GM18511 (cell line): ENCODE data around the gene SH3PXD2B.
"Not testable (repeated sequence)": the region's sequence is repeated elsewhere in the genome, so short reads cannot be mapped to it uniquely, and the experiment has no call there.

Experiments
- ATAC-seq: cut with Tn5 transposase; IDR thresholded peaks from one replicate; pipeline ENCODE4 v1.9.1; 2021; ENCODE audit warnings: mild to moderate bottlenecking, moderate library complexity; ENCODE audit not compliant: unreplicated experiment

The SH3PXD2B gene

DNA sequence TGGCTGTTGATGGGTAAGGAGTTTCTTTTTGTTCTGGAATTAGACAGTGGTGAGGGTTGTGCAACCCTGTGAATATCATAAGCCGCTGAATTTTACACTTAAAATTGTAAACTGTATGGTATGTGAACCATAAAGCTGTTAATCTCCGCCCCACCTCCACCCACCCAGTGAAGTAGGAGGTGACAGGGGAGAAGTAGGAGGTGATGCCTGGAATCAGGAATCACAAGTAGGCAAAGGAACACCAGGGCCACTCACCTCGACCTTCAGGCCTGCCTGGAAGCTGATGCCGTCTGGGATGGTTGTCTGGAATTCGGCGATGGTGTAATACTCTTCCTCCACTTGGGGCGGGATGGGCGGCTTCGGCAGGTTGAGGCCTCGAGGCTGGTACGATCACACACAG, 108.4 kb downstream of the SH3PXD2B start:
- no peak for ATAC-seq

DNA sequence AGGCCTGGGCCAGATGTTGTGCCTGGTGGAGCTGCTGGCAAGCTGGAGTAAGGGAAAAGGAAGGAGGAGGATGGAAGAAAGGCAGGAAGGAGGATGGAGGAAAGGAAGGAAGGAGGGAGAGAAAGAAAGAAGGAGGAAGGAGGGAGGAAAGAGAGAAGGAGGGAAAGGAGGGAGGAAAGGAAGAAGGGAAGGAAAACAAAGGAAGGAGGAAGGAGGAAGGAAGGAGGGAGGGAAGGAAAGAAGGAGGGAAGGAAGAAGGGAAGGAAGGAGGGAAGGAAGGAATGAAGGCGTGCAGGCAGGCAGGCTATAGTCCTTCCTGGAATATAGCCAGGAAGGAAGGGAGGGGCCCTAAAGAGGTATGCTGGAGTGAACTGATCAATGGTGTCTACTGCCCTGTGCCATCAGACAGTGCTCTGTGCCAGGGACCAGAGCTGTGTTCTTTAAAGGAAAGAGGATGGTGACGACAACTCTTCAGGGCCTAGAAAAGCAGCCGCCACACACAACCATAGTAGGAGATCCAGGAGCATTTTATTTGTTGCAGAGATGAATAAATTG, 109.4 kb downstream of the SH3PXD2B start:
- no peak for ATAC-seq

DNA sequence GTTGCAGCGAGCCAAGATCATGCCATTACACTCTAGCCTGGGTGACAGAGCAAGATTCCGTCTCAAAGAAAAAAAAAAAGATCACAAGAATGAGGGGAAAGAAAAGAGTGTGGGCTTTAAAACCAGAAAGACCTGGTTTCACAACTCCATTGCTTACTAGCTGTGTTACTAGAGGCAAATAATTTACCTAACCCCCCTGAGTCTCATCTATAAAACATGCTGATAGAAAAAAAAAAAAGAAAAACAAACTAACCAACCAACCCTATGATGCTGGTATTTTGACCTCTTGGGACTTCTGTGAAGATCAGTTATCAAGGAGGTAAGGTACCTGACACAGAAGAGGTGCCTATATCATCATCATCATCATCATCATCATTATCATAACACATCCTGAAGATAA, 110.6 kb downstream of the SH3PXD2B start:
- no peak for ATAC-seq

DNA sequence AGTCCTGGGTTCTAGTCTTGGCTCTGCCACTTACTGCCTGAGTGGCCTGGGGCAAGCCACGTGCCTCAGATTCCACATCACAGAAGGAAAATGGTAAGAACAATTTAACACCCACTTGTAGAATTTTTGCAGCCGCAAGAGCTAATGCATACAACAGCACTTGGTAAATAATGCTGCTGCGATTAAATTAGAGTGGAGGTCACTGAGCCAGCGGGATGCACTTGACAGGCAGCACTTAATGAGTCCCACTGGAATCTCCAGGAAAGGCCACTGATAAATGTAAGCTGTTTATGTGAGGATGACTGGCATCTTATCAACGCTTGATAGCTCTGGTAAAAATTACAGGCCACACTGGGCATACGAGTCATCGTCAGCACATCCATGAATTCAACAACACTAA, 111.4 kb downstream of the SH3PXD2B start:
- ATAC-seq: no peak

DNA sequence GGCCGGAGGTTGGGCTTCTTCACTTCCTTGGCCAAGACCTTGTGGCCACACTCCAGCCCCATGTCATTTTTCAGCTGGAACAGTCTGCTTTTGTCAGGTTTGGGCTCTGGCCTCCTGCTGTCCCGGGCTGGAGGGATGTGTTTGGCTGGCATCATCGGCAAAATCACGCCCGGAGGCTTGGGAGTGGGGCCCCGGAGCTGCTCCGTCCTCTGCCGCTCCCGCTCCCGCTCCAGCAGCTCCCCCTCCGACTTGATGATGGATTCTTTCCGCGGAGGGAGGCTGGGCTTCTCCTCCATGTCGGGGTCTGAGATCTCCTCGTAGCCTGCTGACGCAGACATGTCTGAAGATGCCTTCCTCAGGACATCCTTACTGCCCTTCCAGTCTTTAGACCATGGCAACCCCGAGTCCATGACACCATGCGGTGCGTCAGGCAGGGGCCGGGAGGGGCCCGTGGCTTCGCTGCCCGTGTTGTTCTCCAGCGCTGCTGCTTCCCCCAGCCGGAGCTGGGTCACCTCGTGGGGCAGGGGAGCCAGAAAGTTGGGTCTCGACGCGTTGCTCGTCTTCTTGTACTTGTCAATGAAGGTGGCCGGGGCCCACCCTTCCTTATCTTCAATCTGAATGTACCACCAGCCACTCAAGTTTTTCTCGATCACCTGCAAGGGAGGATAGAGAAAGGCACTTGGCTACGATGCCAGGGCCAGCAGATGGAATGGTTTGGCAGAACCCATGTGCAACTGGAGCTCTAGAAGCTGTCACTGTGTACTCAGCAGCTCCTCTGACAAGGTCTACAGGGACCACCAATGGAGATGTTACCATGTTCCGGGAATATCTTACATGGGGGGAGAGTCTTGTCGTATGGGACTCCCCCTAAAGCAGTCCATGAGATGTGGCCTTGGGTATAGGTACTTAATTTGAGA, 114.8 kb downstream of the SH3PXD2B start:
- no peak for ATAC-seq

DNA sequence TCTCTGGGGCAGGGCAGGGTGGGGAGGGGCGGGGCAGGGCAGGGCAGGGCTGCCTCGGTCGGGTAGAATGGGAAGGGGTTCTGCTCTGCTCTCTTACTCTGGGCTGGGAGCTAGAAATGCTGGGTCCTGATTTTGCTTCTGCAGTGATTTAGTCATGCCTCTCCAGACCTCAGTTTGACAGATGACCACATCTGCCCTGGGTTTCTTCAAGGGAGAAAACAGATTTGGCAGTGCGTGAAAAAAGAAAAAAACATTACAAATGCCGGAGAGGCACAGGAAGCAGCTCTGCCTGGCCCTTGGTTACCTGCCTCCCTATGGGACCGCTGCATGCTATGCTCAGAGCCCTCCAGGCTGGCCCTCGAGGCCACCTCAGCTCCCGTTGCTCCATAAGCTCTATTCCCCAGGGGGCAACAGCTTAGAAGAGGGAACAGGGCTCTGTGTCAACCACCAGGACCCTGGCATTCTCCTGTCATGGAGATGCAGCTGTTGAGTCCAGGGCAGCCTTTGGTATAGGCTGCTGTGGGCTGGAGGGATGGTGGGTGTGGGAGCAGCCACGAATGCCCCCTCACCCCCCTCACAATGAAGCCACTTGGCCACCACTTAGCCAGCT, 117.5 kb downstream of the SH3PXD2B start:
- ATAC-seq: no peak

DNA sequence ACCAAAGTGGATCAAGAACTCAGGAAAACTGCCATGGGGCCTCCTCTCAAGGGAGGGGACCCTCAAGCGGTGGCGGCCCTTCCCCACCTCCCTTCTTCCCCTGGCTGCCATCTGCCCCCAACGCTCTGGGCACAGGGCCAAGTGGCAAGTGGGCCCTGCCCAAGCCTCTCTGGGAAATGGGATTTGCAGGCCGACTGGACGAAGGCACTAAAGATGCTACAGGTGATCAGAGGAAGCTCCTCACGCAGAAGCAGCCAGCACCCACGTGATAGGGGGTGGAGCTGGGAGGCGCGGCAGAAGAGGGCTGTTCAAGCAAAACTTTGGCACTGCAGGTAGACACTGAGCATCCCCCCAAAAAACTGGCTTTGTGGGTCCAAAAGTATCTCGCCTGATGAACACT, 118.1 kb downstream of the SH3PXD2B start:
- ATAC-seq: no peak

DNA sequence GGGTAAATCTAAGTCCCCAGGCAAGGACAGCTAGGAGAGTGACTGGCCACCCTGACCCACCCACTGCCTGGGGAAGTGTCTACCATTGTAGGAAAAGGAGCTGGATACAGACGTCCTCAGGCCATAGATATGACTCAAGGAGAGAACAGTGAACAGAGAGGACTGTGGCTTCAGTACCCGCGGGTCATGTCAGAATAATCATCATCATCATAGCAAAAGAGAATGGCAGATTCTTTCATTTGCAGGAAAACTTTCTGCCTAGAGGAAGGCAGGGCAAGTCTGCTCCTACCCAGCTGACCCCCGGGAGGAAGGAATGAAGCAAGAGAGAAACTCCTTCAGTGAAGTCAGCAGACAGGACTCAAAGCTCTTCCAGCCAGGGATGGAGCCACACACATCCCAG, 118.6 kb downstream of the SH3PXD2B start:
- no peak for ATAC-seq

DNA sequence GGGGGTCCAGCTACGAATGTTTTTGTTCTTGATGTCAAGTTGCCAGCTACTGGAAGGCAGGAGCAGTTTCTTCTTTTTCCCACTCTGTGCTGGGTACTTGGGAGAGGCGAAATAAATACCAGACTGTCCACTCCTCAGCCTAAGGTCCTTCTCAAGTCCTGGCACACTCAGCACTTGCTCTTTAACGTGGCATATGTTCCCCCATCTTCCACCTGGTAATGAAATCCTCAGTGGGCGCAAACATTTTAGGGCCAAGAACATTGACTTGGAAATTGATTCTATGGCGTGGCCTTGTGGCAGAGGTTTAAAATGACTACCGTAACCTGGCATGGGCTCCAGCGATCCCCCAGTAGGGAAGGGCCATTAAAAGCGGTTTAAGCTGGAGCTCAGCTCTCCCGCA, 119.7 kb downstream of the SH3PXD2B start:
- no peak for ATAC-seq

DNA sequence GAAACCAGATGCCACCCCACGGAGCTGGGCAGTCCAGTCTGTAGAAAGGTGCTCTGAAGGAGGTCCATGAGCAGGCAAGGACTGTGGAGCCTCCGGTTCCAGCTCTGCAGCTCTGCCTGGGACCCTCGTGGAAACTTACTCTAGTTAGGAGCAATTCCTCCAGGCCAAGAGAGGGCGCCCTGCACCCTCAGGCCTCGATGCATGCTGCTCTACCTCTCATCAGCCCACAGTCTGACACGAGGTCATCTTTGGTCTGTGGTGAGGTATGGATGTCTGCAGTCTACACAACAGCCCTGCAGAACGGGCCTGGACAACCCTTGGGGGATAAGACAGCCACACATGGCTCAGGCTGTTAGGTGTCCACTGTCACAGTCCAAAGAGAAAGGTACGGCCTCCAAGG, 120.1 kb downstream of the SH3PXD2B start:
- ATAC-seq: no peak

DNA sequence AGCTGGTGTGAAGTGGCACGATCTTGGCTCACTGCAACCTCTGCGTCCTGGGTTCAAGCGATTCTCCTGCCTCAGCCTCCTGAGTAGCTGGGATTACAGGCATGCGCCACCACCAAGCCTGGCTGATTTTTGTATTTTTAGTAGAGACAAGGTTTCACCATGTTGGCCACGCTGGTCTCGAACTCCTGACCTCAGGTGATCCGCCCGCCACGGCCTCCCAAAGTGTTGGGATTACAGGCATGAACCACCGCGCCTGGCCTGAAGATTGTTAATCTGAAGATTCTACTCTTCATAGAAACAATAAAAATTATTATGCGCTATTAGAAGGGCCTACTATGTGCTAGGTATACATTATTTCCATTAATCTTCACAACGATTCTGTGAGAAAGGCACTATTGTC, 127.4 kb downstream of the SH3PXD2B start:
- ATAC-seq: not testable (repeated sequence)

DNA sequence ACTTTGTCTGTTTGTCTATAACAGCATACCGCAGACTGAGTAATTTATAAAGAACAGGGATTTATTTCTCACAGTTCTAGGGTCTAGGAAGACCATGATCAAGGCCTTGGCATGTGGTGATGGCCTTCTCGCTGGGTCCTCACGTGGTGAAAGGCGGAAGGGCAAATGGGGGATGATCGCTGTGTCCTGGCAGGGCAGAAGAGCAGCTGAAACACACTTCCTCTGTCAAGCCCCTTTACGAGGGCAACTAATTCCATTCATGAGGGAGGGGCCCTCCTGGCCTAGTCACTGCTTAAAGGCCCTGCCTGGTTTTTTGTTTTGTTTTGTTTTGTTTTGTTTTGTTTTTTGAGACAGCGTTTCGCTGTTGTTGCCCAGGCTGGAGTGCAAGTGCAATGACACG, 128.9 kb downstream of the SH3PXD2B start:
- no peak for ATAC-seq

DNA sequence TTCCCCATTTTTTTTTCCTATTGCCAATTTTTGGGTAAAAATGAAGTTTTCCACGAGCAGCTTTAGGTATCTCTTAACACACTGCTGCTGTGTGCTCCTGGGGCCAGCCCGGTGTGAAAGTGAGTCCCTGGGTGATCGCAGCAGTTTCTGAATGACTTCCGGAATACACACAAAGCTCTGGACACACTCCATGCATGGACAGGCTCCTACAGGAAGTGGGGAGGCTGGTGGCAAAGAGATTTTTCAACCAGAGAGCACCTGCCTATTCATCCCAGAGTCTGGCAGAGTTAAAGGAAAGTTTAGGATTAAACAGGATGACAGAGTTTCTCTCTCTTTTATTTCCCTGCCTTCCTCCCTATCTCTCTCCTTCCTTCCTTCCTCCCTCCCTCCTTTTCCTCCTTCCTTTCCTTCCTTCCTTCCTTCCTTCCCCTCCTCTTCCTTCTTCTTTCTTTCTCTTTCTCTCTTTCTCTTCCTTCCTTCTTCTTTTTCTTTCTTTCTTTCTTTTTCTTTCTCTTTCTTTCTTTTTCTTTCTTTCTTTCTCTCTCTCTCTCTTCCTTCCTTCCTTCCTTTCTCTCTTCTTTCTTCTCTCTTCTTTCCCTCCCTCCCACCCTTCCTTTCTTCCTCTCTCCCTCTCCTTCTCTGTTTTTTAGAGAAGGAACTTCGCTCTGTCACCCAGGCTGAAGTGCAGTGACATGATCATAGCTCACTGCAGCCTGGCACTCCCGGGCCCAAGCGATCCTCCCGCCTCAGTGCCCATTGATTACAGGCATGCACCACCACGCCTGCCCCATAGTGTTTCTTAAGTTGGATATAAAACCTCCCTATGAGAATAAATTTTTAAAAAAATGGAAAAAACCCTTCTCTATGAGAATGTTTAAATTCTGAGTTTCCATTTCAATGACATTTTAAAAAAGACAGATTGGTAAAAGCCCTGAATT, 132.0 kb downstream of the SH3PXD2B start:
- no peak for ATAC-seq

DNA sequence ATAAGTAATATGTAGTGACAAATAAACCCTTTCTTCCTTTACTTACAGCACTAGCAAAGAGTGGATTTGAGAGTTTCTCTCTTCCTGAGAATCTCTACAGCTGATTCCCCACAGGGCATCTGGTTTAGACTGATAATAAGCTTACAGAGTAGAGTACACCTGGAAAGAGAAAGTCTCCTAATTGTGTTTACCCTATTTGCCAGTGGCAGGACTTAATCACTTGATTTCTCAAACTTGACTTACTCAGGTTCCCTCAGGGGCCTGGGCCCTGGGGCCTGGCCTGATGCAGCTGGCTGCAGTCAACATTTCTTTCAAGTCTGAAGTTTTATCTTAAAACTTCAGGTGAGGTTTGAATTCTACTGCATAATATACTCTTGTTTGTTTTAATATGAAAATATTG, 132.7 kb downstream of the SH3PXD2B start:
- ATAC-seq: no peak

DNA sequence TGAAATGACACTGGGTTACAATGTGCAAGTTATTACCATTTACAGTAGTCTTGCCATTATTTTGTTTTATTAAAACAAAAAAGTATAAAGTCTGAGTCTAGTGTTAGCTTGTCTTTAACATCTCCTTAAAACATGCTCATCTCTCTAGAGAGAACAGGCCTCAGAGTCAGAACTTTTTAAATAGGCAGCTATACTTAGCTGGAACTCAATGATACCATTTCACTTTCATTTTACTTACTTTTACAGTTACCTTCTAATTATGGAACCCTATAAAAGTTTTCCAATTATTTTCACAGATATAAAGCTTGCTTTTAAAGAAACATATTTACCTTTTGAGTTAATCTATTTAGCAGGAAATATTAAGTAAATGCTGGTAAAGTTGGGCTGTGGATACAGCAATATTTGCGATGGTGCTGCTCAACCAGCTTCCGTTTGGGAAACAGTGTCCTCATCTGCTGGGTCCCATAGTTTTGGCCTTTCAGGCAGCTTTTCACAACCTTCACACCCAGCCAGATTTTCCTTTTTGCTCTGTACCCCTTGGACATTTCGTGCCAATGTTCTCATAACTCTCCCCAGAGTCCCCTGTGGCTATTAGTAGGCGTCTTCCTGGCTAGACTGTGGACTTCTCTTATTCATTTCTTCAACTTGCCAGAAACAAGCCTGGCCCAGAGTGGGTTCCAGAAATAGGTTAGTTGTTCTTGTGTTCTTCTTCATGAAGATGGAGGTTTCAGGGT, 134.4 kb downstream of the SH3PXD2B start:
- no peak for ATAC-seq

DNA sequence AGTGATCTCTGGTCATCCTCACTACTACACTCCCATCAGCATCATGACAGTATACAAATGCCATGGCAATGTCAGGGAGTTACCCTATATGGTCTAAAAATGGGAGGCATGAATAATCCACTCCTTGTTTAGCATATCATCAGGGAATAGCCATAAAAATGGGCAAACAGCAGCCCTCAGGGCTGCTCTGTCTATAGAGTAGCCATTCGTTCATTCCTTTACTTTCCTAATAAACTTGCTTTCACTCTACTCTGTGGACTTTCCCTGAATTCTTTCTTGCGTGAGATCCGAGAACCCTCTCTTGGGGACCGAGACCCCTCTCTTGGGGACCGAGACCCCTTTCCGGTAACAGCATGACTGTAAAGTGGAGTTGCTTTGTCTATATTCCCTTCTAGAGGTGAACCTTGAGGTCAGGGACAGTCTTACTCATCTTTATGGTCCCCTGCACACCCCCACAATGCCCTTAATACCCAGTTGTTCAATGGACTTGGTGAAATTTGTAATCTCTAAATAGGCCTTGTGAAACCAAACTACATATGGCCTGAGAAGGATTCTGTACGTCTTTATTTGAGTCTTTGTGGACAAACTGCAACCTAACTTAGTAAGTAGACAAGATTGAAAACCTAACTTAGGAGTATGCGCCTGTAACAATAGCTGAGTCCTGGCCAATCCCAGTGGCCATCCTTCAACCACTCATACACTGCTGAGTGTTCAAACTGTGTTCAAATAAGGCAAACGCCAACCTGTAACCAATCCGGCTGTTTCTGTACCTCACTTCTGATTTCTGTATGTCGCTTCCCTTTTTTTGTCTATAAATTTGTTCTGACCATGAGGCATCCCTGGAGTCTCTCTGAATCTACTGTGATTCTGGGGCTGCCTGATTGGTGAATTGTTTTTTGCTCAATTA, 138.5 kb downstream of the SH3PXD2B start:
- ATAC-seq: no peak

DNA sequence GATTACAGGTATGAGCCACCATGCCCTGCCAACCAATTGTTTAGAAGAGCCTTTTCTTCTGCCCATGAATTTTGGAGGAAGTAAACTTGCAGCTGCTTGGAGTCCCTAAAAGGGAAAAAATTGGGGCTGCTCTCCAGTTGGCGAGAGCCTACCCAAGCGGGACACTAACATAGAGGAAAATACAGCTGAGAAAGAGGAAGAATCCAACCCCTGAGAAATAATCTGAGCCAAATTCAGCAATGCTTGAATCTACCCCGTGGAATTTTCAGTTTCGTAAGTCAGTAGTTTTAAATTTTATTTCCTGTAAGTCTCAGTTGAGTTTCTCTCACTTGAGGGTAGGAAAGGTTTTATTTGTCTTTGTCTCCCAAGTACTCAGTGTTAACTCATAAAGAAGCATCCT, 140.4 kb downstream of the SH3PXD2B start:
- ATAC-seq: no peak

DNA sequence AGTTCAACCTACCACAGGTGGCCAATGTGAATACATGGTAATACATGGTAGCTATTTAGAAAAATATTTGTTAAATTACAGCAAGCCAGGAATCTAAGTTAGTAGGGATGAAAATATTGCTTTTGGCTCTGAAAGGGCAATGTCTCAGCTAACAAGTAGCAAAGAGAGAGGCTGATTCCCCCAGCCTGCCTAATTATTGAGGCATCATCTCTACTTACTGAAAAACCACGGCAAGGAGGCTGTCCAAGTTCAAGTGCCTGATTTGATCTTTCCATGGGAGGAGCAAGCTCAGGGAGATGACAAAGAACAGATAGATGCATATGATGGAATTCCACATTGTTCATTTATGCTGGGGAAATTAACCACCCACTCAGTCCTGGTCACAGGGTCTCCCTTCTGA, 142.0 kb downstream of the SH3PXD2B start:
- no peak for ATAC-seq

DNA sequence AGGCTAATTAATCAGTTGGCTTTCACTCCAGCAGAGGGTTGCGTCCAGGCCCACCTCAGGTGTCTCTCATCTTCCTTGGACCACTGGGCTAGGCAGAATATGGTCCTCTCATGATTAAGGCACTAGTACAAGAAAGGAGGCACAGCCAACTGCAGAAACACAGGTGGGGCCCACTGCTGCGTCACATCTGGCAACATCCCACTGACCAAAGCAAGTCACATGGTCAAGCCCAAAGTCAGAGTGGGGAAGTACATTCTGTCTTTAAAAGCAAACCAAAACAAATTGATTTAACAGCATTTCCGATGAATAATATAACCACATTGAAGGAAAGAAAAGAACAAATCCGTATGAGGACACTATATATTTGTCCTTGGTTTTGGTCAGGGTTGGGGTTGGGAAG, 142.7 kb downstream of the SH3PXD2B start:
- no peak for ATAC-seq
